K562 (cell line): ENCODE results near the gene ZFAND3. TPM values are rescaled to one million over a fixed set of nuclear protein-coding genes. Genes with fewer than 3 reads are reported as not detected.
A peak's percentile ranks its signal among the peaks of the same experiment; 100 is the strongest.

Source experiments
- CTBP1 ChIP-seq: fragments of 450-650 bp; IDR thresholded peaks from 2 replicates; pipeline ENCODE4 v1.6.1; 2016; ENCODE audit warnings: borderline replicate concordance
- EHMT2 ChIP-seq: fragments of 450-650 bp; IDR thresholded peaks from 2 replicates; pipeline ENCODE4 v1.6.1; 2018; ENCODE audit warnings: antibody characterized with exemption
- ESRRB ChIP-seq: fragments of 250-450 bp; sonication (Bioruptor Pico); IDR thresholded peaks from 2 replicates; pipeline ENCODE4 v1.5.0; 2020; ENCODE audit warnings: mild to moderate bottlenecking, moderate library complexity, borderline replicate concordance
- KLF16 ChIP-seq: IDR thresholded peaks from 2 replicates; pipeline ENCODE4 v1.6.1; 2016; ENCODE audit warnings: antibody characterized with exemption
- MTA1 ChIP-seq: fragments of 450-650 bp; IDR thresholded peaks from 2 replicates; pipeline ENCODE4 v1.6.1; 2017; ENCODE audit warnings: borderline replicate concordance
- PHB2 ChIP-seq: fragments of 450-650 bp; IDR thresholded peaks from 2 replicates; pipeline ENCODE4 v1.6.1; 2017; ENCODE audit warnings: low read depth
- PURB ChIP-seq: sonication (generic); formaldehyde crosslinking; IDR thresholded peaks from 2 replicates; pipeline ENCODE4 v1.9.0; 2021; ENCODE audit warnings: low read depth, mild to moderate bottlenecking, missing genetic modification reagents
- RCOR1 ChIP-seq, 2 experiments: IDR thresholded peaks; 2 replicates each; pipeline ENCODE4 v1.6.1; 2012; ENCODE audit warnings: low read depth in 2 of 2, low read length in 2 of 2, borderline replicate concordance in 1 of 2, improper control_type of control experiment in 1 of 2
- SIRT6 ChIP-seq: IDR thresholded peaks from one replicate; pipeline ENCODE4 v1.6.1; 2012; ENCODE audit warnings: low read depth, mild to moderate bottlenecking, control low read depth, inconsistent platforms, low read length, moderate library complexity
- TAF9B ChIP-seq: fragments of 450-650 bp; IDR thresholded peaks from 2 replicates; pipeline ENCODE4 v1.6.1; 2018; ENCODE audit warnings: mild to moderate bottlenecking; ENCODE audit not compliant: partially characterized antibody
- YBX1 ChIP-seq: fragments of 450-650 bp; IDR thresholded peaks from 2 replicates; pipeline ENCODE4 v1.7.1; 2016; ENCODE audit warnings: mild to moderate bottlenecking
- ZNF79 ChIP-seq: fragments of 250-450 bp; sonication (Bioruptor Pico); IDR thresholded peaks from 2 replicates; pipeline ENCODE4 v1.4.0; 2020; ENCODE audit warnings: low read depth, mild to moderate bottlenecking, moderate library complexity
- polyA plus RNA-seq, 8 experiments: library from polyadenylated mRNA; depleted of rRNA in 4 of 8; stranded (reverse) in 5 of 8; unstranded in 3 of 8; fragments of >200 nt; fragmentation: Nextera tagmentation in 2 of 8; fragmentation: Illumina TruSeq in 1 of 8; extraction: Ambion mirVana in 2 of 8; extraction: Trizol in 1 of 8; gene quantifications; 2 replicates each; pipeline versions ENCODE4 v1.2.1 to v1.2.3, GENCODE V29; 2011 to 2014; ENCODE audit warnings: inconsistent platforms in 1 of 8, missing spikeins in 1 of 8
- total RNA-seq, 7 experiments: library from RNA; depleted of rRNA in 6 of 7; stranded (reverse); fragments of >200 nt in 6 of 7; fragmentation: Illumina TruSeq in 2 of 7; extraction: Trizol in 2 of 7; gene quantifications; 2 replicates each; pipeline versions ENCODE4 v1.2.1 to v1.2.3, GENCODE V29; 2011 to 2021; ENCODE audit warnings: low replicate concordance in 1 of 7
- TF ChIP-seq, protein P1 (sequence below), 2 experiments: fragments of 450-650 bp; conservative IDR thresholded peaks; 2 replicates each; pipeline ENCODE4 v1.6.1; 2017; ENCODE audit warnings: mild to moderate bottlenecking in 2 of 2, moderate library complexity in 2 of 2
- TF ChIP-seq, protein P2 (sequence below): fragments of 450-650 bp; formaldehyde crosslinking; IDR thresholded peaks from 2 replicates; pipeline ENCODE4 v1.4.0; 2020; ENCODE audit warnings: mild to moderate bottlenecking, moderate library complexity
- TF ChIP-seq, protein P3 (sequence below), 2 experiments: IDR thresholded peaks; 2 replicates each; pipeline ENCODE4 v1.6.1; 2012; ENCODE audit warnings: improper control_type of control experiment in 2 of 2, low read depth in 2 of 2, low read length in 2 of 2, borderline replicate concordance in 1 of 2
- TF ChIP-seq, protein P4 (sequence below): sonication (generic); IDR thresholded peaks from 2 replicates; pipeline ENCODE4 v1.6.1; 2016
- TF ChIP-seq, protein P5 (sequence below): fragments of 250-450 bp; sonication (Bioruptor Pico); IDR thresholded peaks from 2 replicates; pipeline ENCODE4 v1.8.0; 2022; ENCODE audit warnings: inconsistent platforms, mild to moderate bottlenecking, moderate library complexity, borderline replicate concordance
- TF ChIP-seq, protein P6 (sequence below): fragments of 450-650 bp; conservative IDR thresholded peaks from 2 replicates; pipeline ENCODE4 v1.6.1; 2016; ENCODE audit warnings: missing genetic modification characterization, low read depth, mild to moderate bottlenecking, control low read depth, missing compliant biosample characterization

Gene ZFAND3
- total and polyA plus RNA-seq, 9 of the 15 experiments (the other 6 are each of a cell fraction or from before 2014, with no cell fraction given) = 0.81 to 26.6 (median 11.8) TPM

DNA sequence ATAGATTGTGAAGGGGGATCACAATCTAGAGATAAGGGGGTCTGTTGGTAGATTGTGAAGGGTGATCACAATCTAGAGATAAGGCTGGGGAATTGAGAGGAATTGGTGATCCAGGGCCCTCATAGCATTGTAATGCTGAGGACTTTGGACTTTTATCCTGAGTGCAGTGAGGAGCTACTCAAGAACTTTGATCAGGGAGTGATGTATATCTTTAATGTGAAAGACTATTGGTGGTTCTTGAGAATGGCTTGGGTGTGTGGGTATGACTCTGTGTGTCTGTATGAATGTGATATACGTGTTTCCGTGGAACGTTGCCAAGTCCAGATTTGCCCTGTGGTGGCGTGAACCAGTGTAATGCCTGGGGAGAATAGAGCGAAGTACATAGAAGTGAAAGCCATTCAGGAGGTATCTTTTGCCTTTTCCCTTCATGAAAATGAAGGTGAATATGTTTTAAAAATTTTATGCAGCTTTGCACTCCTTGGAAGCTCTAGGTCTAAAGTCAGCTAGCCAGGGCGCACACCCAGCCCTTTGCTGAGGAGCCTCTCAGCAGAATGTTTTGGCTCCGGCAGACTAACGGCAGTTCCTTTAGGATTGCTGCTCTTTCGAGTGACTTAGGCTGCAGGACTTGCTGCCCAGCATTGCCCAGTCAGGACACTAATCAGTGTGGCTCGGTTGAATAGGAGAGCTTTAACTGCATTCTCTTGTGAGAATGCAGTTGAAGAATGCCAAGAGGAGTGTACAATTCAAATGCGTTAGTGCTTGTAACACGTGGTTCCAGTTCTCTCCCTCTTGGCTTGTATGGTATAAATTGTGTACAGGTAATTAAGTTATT is 3.5 kb downstream of the ZFAND3 start (continued):
- TF ChIP-seq, protein P1, sequence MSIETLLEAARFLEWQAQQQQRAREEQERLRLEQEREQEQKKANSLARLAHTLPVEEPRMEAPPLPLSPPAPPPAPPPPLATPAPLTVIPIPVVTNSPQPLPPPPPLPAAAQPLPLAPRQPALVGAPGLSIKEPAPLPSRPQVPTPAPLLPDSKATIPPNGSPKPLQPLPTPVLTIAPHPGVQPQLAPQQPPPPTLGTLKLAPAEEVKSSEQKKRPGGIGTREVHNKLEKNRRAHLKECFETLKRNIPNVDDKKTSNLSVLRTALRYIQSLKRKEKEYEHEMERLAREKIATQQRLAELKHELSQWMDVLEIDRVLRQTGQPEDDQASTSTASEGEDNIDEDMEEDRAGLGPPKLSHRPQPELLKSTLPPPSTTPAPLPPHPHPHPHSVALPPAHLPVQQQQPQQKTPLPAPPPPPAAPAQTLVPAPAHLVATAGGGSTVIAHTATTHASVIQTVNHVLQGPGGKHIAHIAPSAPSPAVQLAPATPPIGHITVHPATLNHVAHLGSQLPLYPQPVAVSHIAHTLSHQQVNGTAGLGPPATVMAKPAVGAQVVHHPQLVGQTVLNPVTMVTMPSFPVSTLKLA (conservative IDR thresholded peaks at IDR 0.05) = 0 out of 4 replicates have a peak, but pooled peaks of 1 of the 2 experiments have one; percentile 9
- TF ChIP-seq EHMT2 (0 out of 2 replicates have a peak, but pooled peaks have one; percentile 15), PHB2 (no peak), MTA1 (peak; percentile 62; the same call in 1 of the 2 replicates), TAF9B (no peak), ZNF79 (CRISPR knock-in tag) (no peak), KLF16 (no peak), ESRRB (CRISPR knock-in tag) (no peak), YBX1 (no peak), RCOR1 (IDR thresholded peaks at IDR 0.05; ENCODE audit: borderline replicate concordance in 1 of 2, low read depth in 2 of 2, low read length in 2 of 2) (peak in 1 of 2 experiments; percentile 63; a peak in 1 of 4 replicates), PURB (CRISPR knock-in tag) (no peak), CTBP1 (peak; percentile 44; the same call in 1 of the 2 replicates), SIRT6 (no peak)
- TF ChIP-seq, protein P2, sequence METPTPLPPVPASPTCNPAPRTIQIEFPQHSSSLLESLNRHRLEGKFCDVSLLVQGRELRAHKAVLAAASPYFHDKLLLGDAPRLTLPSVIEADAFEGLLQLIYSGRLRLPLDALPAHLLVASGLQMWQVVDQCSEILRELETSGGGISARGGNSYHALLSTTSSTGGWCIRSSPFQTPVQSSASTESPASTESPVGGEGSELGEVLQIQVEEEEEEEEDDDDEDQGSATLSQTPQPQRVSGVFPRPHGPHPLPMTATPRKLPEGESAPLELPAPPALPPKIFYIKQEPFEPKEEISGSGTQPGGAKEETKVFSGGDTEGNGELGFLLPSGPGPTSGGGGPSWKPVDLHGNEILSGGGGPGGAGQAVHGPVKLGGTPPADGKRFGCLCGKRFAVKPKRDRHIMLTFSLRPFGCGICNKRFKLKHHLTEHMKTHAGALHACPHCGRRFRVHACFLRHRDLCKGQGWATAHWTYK (CRISPR knock-in tag) = no peak
- TF ChIP-seq, protein P3, sequence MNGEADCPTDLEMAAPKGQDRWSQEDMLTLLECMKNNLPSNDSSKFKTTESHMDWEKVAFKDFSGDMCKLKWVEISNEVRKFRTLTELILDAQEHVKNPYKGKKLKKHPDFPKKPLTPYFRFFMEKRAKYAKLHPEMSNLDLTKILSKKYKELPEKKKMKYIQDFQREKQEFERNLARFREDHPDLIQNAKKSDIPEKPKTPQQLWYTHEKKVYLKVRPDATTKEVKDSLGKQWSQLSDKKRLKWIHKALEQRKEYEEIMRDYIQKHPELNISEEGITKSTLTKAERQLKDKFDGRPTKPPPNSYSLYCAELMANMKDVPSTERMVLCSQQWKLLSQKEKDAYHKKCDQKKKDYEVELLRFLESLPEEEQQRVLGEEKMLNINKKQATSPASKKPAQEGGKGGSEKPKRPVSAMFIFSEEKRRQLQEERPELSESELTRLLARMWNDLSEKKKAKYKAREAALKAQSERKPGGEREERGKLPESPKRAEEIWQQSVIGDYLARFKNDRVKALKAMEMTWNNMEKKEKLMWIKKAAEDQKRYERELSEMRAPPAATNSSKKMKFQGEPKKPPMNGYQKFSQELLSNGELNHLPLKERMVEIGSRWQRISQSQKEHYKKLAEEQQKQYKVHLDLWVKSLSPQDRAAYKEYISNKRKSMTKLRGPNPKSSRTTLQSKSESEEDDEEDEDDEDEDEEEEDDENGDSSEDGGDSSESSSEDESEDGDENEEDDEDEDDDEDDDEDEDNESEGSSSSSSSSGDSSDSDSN (IDR thresholded peaks at IDR 0.05; ENCODE audit: borderline replicate concordance in 1 of 2, low read depth in 2 of 2, low read length in 2 of 2) = no peak
- TF ChIP-seq, protein P4, sequence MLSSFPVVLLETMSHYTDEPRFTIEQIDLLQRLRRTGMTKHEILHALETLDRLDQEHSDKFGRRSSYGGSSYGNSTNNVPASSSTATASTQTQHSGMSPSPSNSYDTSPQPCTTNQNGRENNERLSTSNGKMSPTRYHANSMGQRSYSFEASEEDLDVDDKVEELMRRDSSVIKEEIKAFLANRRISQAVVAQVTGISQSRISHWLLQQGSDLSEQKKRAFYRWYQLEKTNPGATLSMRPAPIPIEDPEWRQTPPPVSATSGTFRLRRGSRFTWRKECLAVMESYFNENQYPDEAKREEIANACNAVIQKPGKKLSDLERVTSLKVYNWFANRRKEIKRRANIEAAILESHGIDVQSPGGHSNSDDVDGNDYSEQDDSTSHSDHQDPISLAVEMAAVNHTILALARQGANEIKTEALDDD = no peak
- TF ChIP-seq, protein P5, sequence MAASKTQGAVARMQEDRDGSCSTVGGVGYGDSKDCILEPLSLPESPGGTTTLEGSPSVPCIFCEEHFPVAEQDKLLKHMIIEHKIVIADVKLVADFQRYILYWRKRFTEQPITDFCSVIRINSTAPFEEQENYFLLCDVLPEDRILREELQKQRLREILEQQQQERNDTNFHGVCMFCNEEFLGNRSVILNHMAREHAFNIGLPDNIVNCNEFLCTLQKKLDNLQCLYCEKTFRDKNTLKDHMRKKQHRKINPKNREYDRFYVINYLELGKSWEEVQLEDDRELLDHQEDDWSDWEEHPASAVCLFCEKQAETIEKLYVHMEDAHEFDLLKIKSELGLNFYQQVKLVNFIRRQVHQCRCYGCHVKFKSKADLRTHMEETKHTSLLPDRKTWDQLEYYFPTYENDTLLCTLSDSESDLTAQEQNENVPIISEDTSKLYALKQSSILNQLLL (CRISPR knock-in tag) = no peak
- TF ChIP-seq, protein P6, sequence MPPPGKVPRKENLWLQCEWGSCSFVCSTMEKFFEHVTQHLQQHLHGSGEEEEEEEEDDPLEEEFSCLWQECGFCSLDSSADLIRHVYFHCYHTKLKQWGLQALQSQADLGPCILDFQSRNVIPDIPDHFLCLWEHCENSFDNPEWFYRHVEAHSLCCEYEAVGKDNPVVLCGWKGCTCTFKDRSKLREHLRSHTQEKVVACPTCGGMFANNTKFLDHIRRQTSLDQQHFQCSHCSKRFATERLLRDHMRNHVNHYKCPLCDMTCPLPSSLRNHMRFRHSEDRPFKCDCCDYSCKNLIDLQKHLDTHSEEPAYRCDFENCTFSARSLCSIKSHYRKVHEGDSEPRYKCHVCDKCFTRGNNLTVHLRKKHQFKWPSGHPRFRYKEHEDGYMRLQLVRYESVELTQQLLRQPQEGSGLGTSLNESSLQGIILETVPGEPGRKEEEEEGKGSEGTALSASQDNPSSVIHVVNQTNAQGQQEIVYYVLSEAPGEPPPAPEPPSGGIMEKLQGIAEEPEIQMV (tag) = no peak
